A549 (cell line): ENCODE measurements around the gene SNX6. TPM values are rescaled to one million over a fixed set of nuclear protein-coding genes. Genes with fewer than 3 reads are reported as not detected.

Source experiments
- ATAC-seq, 2 experiments: fragments of 200-7000 bp in 1 of 2; fragments of >200 bp in 1 of 2; cut with Nextera tagmentation in 1 of 2; cut with Tn5 transposase in 1 of 2; 3 replicates each; pipeline versions ENCODE4 v1.8.0 to v1.9.1; 2018 to 2020; ENCODE audit warnings: mild to moderate bottlenecking in 1 of 2, moderate library complexity in 1 of 2
- CTCF ChIA-PET: fragments of 300-600 bp; sonication (Branson Sonifier 250); formaldehyde crosslinking; extraction: SDS; loops from one replicate; lab custom pipeline; 2021; ENCODE audit warnings: antibody characterized with exemption, inconsistent platforms; lab: Yijun Ruan, JAX
- POLR2A ChIA-PET: fragments of 350-600 bp; formaldehyde crosslinking; extraction: SDS; loops from one replicate; lab custom pipeline; 2021; ENCODE audit warnings: antibody characterized with exemption, inconsistent platforms; lab: Yijun Ruan, JAX
- DNase-seq, 2 experiments: peaks; one replicate each; pipeline versions ENCODE4 v3.0.0 to v3.0.0-alpha.2; 2011 to 2016; ENCODE audit warnings: low read depth in 1 of 2, low spot score in 1 of 2
- FAIRE-seq: peaks from 2 replicates; lab custom pipeline; 2011; peaks lifted over from hg19 to GRCh38; lab: Jason Lieb, UNC
- H3K27ac ChIP-seq, 2 experiments: fragments of >200 bp; sonication (Bioruptor Twin); formaldehyde crosslinking; 3 replicates each; pipeline ENCODE4 v1.5.1; 2016 to 2017
- H3K4me1 ChIP-seq: fragments of >200 bp; sonication (Bioruptor Twin); formaldehyde crosslinking; 3 replicates; pipeline ENCODE4 v1.6.1; 2016
- H3K4me2 ChIP-seq: fragments of >200 bp; sonication (Bioruptor Twin); formaldehyde crosslinking; 3 replicates; pipeline ENCODE4 v1.6.1; 2016
- H3K4me3 ChIP-seq: fragments of >200 bp; sonication (Bioruptor Twin); formaldehyde crosslinking; 3 replicates; pipeline ENCODE4 v1.5.1; 2016
- H3K9me3 ChIP-seq: fragments of >200 bp; sonication (Bioruptor Twin); formaldehyde crosslinking; 3 replicates; pipeline ENCODE4 v1.6.1; 2016
- BHLHE40 ChIP-seq: IDR thresholded peaks from 2 replicates; pipeline ENCODE4 v1.6.1; 2012; ENCODE audit warnings: low read depth, low read length, inconsistent platforms
- CHD4 ChIP-seq: fragments of 200-600 bp; sonication (generic); IDR thresholded peaks from 2 replicates; pipeline ENCODE4 v1.6.1; 2016; ENCODE audit warnings: antibody characterized with exemption, mild to moderate bottlenecking, borderline replicate concordance
- EHMT2 ChIP-seq: fragments of 200-600 bp; sonication (generic); IDR thresholded peaks from 2 replicates; pipeline ENCODE4 v1.6.1; 2016; ENCODE audit warnings: antibody characterized with exemption, low read depth, mild to moderate bottlenecking, moderate library complexity
- EP300 ChIP-seq, 2 experiments: fragments of >200 bp; sonication (Bioruptor Twin); formaldehyde crosslinking; IDR thresholded peaks; 2 replicates in 1 of 2; 3 replicates in 1 of 2; pipeline ENCODE4 v1.6.1; 2016 to 2017
- FOSB ChIP-seq: fragments of 250-450 bp; sonication (Bioruptor Pico); IDR thresholded peaks from 2 replicates; pipeline ENCODE4 v1.5.0; 2020; ENCODE audit warnings: mild to moderate bottlenecking, moderate library complexity
- FOSL2 ChIP-seq, 2 experiments: fragments of 450-650 bp in 1 of 2; fragments of >200 bp in 1 of 2; sonication (Bioruptor Twin) in 1 of 2; formaldehyde crosslinking; IDR thresholded peaks; 2 replicates each; pipeline versions ENCODE4 v1.5.0 to v1.6.1; 2016 to 2020; ENCODE audit warnings: mild to moderate bottlenecking in 1 of 2, moderate library complexity in 1 of 2
- FOXS1 ChIP-seq: fragments of 250-450 bp; sonication (Bioruptor Pico); IDR thresholded peaks from 2 replicates; pipeline ENCODE4 v1.5.0; 2020; ENCODE audit warnings: mild to moderate bottlenecking, moderate library complexity
- GATA3 ChIP-seq: IDR thresholded peaks from 2 replicates; pipeline ENCODE4 v1.6.1; 2012; ENCODE audit warnings: borderline replicate concordance
- HOXB13 ChIP-seq: fragments of 250-450 bp; sonication (Bioruptor Pico); IDR thresholded peaks from 2 replicates; pipeline ENCODE4 v1.5.0; 2020; ENCODE audit warnings: low read depth, mild to moderate bottlenecking, moderate library complexity
- HOXB5 ChIP-seq: fragments of 250-450 bp; sonication (Bioruptor Pico); IDR thresholded peaks from 2 replicates; pipeline ENCODE4 v1.5.0; 2020; ENCODE audit warnings: mild to moderate bottlenecking, moderate library complexity
- JUNB ChIP-seq: fragments of >200 bp; sonication (Bioruptor Twin); formaldehyde crosslinking; IDR thresholded peaks from 2 replicates; pipeline ENCODE4 v1.6.1; 2016
- KDM5A ChIP-seq: fragments of 200-600 bp; sonication (generic); IDR thresholded peaks from 2 replicates; pipeline ENCODE4 v1.6.1; 2016; ENCODE audit warnings: antibody characterized with exemption, mild to moderate bottlenecking
- MAFK ChIP-seq: fragments of 450-650 bp; IDR thresholded peaks from 2 replicates; pipeline ENCODE4 v1.6.1; 2014; ENCODE audit not compliant: partially characterized antibody
- MAZ ChIP-seq: fragments of 150-350 bp; IDR thresholded peaks from 2 replicates; pipeline ENCODE4 v1.6.1; 2014; ENCODE audit warnings: antibody characterized with exemption, low read depth, low read length, borderline replicate concordance
- NFE2L2 ChIP-seq: fragments of 150-350 bp; conservative IDR thresholded peaks from 2 replicates; pipeline ENCODE4 v1.6.1; 2014; ENCODE audit warnings: low read length
- NPAS2 ChIP-seq: fragments of 250-450 bp; sonication (Bioruptor Pico); IDR thresholded peaks from 2 replicates; pipeline ENCODE4 v1.8.0; 2022; ENCODE audit warnings: mild to moderate bottlenecking, moderate library complexity, borderline replicate concordance
- NR3C1 ChIP-seq: fragments of >200 bp; sonication (Bioruptor Twin); formaldehyde crosslinking; IDR thresholded peaks from 3 replicates; pipeline ENCODE4 v1.6.1; 2017
- PHF8 ChIP-seq: fragments of 200-600 bp; sonication (generic); IDR thresholded peaks from 2 replicates; pipeline ENCODE4 v1.6.1; 2016; ENCODE audit warnings: low read depth, mild to moderate bottlenecking, antibody characterized with exemption, moderate library complexity, borderline replicate concordance
- RCOR1 ChIP-seq: fragments of 150-350 bp; IDR thresholded peaks from 2 replicates; pipeline ENCODE4 v1.6.1; 2014; ENCODE audit warnings: antibody characterized with exemption, low read length, low read depth
- RNF2 ChIP-seq: fragments of 200-600 bp; sonication (generic); IDR thresholded peaks from 2 replicates; pipeline ENCODE4 v1.6.1; 2016; ENCODE audit warnings: low read depth, mild to moderate bottlenecking, antibody characterized with exemption, moderate library complexity, borderline replicate concordance
- SREBF2 ChIP-seq: fragments of 450-650 bp; IDR thresholded peaks from 2 replicates; pipeline ENCODE4 v1.6.1; 2014; ENCODE audit warnings: mild to moderate bottlenecking, moderate library complexity
- TFCP2L1 ChIP-seq: fragments of 250-450 bp; sonication (Bioruptor Pico); IDR thresholded peaks from 2 replicates; pipeline ENCODE4 v1.5.0; 2021; ENCODE audit warnings: mild to moderate bottlenecking
- ZC3H11A ChIP-seq: fragments of 450-650 bp; IDR thresholded peaks from 2 replicates; pipeline ENCODE4 v1.6.1; 2014; ENCODE audit warnings: antibody characterized with exemption, mild to moderate bottlenecking
- ZFP36 ChIP-seq: fragments of 450-650 bp; IDR thresholded peaks from 2 replicates; pipeline ENCODE4 v1.6.1; 2014; ENCODE audit warnings: borderline replicate concordance; ENCODE audit not compliant: partially characterized antibody
- ZNF302 ChIP-seq: fragments of 250-450 bp; sonication (Bioruptor Pico); IDR thresholded peaks from 2 replicates; pipeline ENCODE4 v1.9.0; 2021; ENCODE audit warnings: inconsistent platforms, mild to moderate bottlenecking, moderate library complexity
- WGBS: methylation state at CpG from one replicate; pipeline ENCODE4 v1.1.6; 2017; ENCODE audit errors: missing lambda C conversion rate; 5-methylcytosine and 5-hydroxymethylcytosine counted together
- polyA plus RNA-seq, 4 experiments: library from polyadenylated mRNA; depleted of rRNA in 3 of 4; stranded (reverse); fragments of >200 nt; fragmentation: RNase III in 1 of 4; extraction: RNeasy Plus Mini Kit Qiagen cat#74134 plus additional on column Dnase treatment in 1 of 4; gene quantifications; 2 replicates in 3 of 4; 3 replicates in 1 of 4; pipeline ENCODE4 v1.2.3, GENCODE V29; 2011 to 2017
- TF ChIP-seq, protein P1 (sequence below): fragments of >200 bp; sonication (Bioruptor Twin); formaldehyde crosslinking; IDR thresholded peaks from 3 replicates; pipeline ENCODE4 v1.6.1; 2016
- TF ChIP-seq, protein P2 (sequence below): fragments of 450-650 bp; IDR thresholded peaks from 2 replicates; pipeline ENCODE4 v1.6.1; 2014; ENCODE audit warnings: antibody characterized with exemption
- TF ChIP-seq, protein P3 (sequence below): fragments of 150-350 bp; IDR thresholded peaks from 2 replicates; pipeline ENCODE4 v1.6.1; 2014; ENCODE audit warnings: low read depth, mild to moderate bottlenecking, low read length
- TF ChIP-seq, protein P4 (sequence below): fragments of 250-450 bp; sonication (Bioruptor Pico); IDR thresholded peaks from 2 replicates; pipeline ENCODE4 v1.5.0; 2021; ENCODE audit warnings: mild to moderate bottlenecking, moderate library complexity, borderline replicate concordance

Gene SNX6
- polyA plus RNA-seq, 2 of the 4 experiments (the other 2 are of a cell fraction), result 149 to 174 TPM

DNA sequence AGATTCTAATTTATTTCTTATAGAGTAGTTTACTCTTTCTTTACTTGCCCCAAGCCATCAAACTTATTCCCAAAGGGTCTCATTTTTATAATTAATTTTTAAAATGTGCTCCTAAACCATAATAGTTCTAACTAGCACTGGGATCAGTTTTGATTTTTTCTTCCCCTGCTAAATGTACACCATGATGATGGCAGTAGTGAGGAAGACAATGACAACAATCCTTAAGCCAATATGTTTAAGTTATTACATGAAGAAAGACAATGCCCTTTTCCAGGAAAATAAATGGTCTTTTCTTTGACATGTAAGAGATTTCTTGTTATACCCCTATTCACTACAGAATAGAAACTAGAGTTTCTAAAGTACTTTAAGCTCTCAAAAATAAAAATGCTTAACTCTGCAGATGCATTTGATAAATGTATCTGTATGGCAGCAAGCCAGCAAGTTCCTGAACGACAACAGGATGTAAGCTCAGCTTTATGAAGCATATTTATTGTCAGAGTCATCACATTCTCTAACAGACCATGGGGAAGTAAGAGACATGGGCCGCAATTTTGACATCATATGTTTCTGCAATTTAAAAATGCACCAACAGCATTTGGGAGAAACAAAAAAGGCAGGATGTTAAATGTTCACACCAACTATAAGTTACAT lies 36.0 kb upstream of the SNX6 start (continued):
- TF ChIP-seq PHF8 (no peak), NPAS2 (CRISPR knock-in tag) (no peak), RNF2 (no peak), FOSB (CRISPR knock-in tag) (no peak), BHLHE40 (no peak), RCOR1 (no peak), FOXS1 (CRISPR knock-in tag) (no peak), JUNB (no peak), CHD4 (no peak), FOSL2 (IDR thresholded peaks at IDR 0.05) (no peak), FOSL2 (CRISPR knock-in tag; IDR thresholded peaks at IDR 0.05) (peak; percentile 65), HOXB5 (CRISPR knock-in tag) (peak; percentile 80), NR3C1 (no peak), ZNF302 (no peak), NFE2L2 (no peak), EHMT2 (no peak), MAZ (no peak)
- TF ChIP-seq, protein P1, sequence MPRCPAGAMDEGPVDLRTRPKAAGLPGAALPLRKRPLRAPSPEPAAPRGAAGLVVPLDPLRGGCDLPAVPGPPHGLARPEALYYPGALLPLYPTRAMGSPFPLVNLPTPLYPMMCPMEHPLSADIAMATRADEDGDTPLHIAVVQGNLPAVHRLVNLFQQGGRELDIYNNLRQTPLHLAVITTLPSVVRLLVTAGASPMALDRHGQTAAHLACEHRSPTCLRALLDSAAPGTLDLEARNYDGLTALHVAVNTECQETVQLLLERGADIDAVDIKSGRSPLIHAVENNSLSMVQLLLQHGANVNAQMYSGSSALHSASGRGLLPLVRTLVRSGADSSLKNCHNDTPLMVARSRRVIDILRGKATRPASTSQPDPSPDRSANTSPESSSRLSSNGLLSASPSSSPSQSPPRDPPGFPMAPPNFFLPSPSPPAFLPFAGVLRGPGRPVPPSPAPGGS, result no peak
- TF ChIP-seq, protein P2, sequence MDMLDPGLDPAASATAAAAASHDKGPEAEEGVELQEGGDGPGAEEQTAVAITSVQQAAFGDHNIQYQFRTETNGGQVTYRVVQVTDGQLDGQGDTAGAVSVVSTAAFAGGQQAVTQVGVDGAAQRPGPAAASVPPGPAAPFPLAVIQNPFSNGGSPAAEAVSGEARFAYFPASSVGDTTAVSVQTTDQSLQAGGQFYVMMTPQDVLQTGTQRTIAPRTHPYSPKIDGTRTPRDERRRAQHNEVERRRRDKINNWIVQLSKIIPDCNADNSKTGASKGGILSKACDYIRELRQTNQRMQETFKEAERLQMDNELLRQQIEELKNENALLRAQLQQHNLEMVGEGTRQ, result no peak

DNA sequence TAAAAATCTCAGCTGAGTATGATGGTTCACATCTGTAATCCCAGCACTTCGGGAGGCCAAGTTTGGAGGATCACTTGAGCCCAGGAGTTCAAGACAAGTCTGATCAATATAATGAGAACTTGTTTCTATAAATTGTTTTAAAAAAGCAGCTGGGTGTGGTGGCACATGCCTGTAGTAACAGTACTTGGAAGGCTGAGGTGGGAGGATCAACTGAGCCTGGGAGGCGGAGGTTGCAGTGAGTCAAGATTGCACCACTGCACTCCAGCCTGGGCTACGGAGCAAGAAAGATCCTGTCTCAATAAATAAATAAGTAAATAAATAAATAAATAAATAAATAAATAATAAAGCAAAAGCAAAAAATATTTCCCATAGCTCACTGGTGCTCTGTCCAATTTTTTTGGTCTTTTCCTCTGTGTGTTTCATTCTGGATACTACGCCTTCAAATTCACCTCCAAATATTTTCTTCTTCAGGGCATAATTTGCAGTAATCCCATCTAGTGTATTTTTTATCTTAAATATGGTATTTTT lies 32.7 kb upstream of the SNX6 start:
- ATAC-seq (no peak), DNase-seq (no peak), FAIRE-seq (no peak)
- Histone ChIP-seq H3K27ac (no peak overlapping the region), H3K9me3 (peaks cover 7% of the 10 kb centered on the region; the same call in 1 of the 3 replicates), H3K4me2 (no peak overlapping the region), H3K4me1 (peaks cover 16% of the 10 kb centered on the region), H3K4me3 (no peak overlapping the region)
- TF ChIP-seq ZFP36, result no peak
- TF ChIP-seq ZC3H11A, result peak; percentile 27; the same call in 1 of the 2 replicates
- POLR2A ChIA-PET, result no interaction called here
- CTCF ChIA-PET, result interaction anchor here (0.6 to 1.9 kb wide), 6 partner anchors 10 to 60 kb away, joined by 3 to 12 read pairs (median 4); no protein-coding TSS in a partner anchor
- 84% methylated on average over 4 of the region's 4 CpGs for WGBS

DNA sequence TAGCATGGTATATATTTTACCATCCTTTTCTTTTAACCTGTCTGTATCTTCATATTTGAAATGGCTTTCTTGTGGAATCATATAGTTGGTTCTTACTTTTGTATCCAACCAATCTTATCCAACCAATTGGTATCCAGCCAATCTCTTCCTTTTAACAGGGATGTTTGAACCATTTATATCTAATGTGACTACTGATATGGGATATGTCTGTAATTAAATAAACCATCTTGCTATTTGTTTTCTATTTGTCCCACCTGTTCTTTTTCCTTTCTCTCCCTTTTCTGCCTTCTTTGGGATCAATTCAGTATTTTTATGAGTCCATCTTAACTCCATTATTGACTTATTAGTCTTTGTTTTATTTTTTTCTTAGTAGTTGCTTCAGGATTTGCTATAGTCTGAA lies 30.8 kb upstream of the SNX6 start:
- DNase-seq (no peak), ATAC-seq (no peak), FAIRE-seq (no peak)
- Histone ChIP-seq H3K4me1 (peaks cover 5% of the 10 kb centered on the region), H3K27ac (no peak overlapping the region), H3K4me3 (no peak overlapping the region), H3K4me2 (no peak overlapping the region), H3K9me3 (peaks cover 7% of the 10 kb centered on the region; the same call in 1 of the 3 replicates)
- ChIA-PET CTCF (interaction anchor here (1.6 kb wide), 1 partner anchor 62 kb away, joined by 5 read pairs; no protein-coding TSS in a partner anchor), POLR2A (no interaction called here)
- no peak for TF ChIP-seq HOXB13
- no peak for TF ChIP-seq MAFK
- TF ChIP-seq, protein P3, sequence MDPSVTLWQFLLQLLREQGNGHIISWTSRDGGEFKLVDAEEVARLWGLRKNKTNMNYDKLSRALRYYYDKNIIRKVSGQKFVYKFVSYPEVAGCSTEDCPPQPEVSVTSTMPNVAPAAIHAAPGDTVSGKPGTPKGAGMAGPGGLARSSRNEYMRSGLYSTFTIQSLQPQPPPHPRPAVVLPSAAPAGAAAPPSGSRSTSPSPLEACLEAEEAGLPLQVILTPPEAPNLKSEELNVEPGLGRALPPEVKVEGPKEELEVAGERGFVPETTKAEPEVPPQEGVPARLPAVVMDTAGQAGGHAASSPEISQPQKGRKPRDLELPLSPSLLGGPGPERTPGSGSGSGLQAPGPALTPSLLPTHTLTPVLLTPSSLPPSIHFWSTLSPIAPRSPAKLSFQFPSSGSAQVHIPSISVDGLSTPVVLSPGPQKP, result no peak
- no peak for TF ChIP-seq RNF2
- TF ChIP-seq, protein P4, sequence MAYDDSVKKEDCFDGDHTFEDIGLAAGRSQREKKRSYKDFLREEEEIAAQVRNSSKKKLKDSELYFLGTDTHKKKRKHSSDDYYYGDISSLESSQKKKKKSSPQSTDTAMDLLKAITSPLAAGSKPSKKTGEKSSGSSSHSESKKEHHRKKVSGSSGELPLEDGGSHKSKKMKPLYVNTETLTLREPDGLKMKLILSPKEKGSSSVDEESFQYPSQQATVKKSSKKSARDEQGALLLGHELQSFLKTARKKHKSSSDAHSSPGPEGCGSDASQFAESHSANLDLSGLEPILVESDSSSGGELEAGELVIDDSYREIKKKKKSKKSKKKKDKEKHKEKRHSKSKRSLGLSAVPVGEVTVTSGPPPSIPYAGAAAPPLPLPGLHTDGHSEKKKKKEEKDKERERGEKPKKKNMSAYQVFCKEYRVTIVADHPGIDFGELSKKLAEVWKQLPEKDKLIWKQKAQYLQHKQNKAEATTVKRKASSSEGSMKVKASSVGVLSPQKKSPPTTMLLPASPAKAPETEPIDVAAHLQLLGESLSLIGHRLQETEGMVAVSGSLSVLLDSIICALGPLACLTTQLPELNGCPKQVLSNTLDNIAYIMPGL (CRISPR knock-in tag), result no peak
- TF ChIP-seq KDM5A, result no peak
- TF ChIP-seq ZC3H11A, result no peak
- TF ChIP-seq NPAS2 (CRISPR knock-in tag), result no peak
- no peak for TF ChIP-seq TFCP2L1
- TF ChIP-seq ZNF302, result no peak
- no peak for TF ChIP-seq NFE2L2
- TF ChIP-seq GATA3, result no peak
- TF ChIP-seq EP300 (IDR thresholded peaks at IDR 0.05), result no peak
- no peak for TF ChIP-seq FOSB (CRISPR knock-in tag)
- TF ChIP-seq SREBF2, result no peak
